GM21381 (cell line): ENCODE data around the gene MB.
"Not testable (repeated sequence)": the region's sequence is repeated elsewhere in the genome, so short reads cannot be mapped to it uniquely, and the experiment has no call there.

Experiments
- ATAC-seq: cut with Tn5 transposase; IDR thresholded peaks from one replicate; pipeline ENCODE4 v1.9.1; 2021; ENCODE audit warnings: mild to moderate bottlenecking, moderate library complexity; ENCODE audit not compliant: unreplicated experiment

Gene MB

DNA sequence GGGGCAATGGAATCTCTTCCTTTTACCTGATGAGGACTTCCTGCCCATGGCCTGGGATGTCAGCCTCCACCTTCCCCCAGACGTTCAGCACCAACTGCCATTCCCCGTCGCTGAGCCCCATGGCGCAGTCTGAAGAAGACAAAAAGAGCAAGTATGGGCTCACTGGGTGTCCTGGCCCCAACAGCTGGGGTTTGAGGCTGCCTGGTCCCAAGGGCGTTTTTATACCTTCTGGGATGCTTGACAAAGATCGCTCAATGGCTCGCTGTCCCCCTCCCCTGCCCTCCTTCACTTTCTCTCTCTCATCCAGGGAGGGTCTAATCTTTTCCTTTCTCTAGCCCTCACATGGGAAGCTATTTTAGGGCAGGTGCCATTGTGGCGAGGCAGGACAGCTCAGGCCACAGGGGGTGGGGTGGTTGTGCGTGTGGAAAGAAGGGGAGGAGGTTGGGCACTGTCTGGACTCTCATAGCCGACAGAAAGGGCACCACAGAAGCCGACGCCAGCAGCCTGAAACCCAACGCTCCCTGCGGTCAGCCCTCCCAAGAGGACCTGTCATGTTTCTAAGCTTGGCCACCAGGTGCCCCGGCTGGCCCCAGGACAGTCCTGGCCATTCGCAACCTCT lies at the start of gene MB:
TSS of gene MB (minus strand) at position 193 of the 619 bp plus-strand sequence. CDS start at position 121, 72 bp downstream.
- ATAC-seq = no peak

DNA sequence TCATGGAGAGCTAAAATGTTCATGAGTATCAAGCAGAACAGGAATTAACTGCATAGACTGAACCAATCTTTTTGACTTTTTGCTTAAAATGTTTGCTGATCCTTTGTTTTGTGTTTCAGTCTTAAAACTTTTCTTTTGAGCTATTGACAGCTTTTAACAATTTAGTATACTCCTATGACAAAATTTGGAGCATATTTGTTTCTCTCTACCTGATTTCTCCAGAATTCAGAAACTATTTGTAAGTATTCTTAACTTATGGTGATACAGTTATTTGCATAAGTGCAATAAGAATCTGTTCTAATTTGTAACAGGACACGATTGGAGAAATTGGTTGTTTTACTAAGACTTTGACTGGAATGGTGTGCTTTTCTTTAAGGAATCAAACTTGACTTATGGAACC lies 49.6 kb upstream of the MB start:
- not testable (repeated sequence) for ATAC-seq

DNA sequence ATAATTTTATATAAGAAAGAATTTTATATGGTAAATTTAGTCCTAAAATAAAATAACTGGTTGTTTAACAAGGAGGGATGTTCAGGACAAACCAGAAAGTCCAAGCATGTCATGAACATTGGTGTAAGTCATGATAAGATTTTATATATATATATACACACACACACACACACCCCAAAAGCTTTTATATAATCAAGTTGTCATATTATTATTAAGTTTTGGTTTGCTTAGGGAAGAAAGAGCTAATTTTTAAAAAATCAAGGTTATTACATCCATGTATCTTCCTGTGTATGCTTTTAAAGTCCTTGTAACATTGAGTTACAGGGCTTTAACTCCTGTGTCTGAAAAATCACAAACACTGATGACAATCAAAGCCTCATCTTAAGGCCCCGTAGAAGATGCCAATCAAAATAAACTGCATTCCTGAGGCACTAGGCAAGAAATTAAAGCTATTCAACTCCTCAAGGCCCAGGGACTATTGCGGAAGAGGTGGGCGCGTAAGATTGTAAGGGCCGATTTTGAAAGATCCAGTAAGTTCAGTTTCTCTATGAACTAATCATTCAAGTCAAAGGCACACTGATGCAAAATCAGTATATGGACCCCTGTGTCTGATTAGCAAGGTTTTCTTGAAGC lies 47.9 kb upstream of the MB start:
- ATAC-seq = no peak

DNA sequence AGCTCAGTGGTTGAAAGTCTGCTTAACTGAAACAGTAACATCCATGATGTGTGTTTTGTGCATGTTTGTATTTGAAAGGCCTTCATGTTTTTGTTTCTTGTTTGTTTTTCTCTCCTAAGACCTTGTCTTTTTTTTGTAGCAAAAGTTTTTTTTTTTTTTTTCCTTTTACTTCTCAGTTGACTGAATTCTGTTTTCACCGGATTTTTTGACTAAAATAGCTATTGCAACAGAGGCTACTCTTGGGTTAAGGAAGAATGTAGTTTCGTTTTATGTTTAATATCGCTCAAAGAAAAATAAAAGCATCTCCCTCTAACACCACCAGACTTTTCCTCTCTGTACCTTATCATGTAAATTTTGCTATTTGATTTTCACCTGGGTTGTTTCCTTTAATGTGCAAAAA lies 46.2 kb upstream of the MB start:
- ATAC-seq = no peak

DNA sequence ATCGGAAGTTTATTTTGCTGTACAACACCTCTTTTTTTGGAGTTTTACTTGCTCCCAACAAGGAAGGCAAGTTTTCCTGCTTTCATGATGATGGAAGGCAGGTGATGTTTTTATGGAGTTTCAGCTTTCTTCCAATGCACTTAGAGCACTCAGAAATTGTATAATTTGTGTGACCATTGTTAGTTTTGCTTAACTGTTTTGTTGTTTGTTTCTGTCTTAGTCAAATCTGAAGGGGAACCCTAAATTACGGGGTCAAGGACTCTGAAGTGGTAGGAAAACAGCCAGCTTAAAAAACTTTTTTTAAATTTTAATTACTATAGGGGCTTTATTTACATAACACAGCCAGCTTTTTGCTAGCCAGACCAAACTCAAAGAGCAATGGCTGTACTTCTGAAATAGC lies 45.8 kb upstream of the MB start:
- ATAC-seq = no peak

DNA sequence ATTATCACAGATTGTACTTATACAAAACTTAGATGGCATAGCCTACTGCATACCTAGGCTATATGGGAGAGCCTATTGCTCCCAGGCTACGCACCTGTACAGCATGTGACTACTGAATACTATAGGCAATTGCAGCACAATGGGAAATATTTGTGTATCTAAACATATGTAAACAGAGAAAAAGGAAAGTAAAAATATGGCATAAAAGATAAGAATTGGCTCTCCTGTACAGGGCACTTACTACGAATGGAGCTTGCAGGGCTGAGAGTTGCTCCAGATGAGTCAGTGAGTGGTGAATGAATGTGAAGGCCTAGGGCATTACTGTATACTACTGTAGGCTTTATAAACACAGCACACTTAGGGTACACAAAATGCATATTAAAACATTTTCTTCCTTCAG lies 44.3 kb upstream of the MB start:
- ATAC-seq = no peak

DNA sequence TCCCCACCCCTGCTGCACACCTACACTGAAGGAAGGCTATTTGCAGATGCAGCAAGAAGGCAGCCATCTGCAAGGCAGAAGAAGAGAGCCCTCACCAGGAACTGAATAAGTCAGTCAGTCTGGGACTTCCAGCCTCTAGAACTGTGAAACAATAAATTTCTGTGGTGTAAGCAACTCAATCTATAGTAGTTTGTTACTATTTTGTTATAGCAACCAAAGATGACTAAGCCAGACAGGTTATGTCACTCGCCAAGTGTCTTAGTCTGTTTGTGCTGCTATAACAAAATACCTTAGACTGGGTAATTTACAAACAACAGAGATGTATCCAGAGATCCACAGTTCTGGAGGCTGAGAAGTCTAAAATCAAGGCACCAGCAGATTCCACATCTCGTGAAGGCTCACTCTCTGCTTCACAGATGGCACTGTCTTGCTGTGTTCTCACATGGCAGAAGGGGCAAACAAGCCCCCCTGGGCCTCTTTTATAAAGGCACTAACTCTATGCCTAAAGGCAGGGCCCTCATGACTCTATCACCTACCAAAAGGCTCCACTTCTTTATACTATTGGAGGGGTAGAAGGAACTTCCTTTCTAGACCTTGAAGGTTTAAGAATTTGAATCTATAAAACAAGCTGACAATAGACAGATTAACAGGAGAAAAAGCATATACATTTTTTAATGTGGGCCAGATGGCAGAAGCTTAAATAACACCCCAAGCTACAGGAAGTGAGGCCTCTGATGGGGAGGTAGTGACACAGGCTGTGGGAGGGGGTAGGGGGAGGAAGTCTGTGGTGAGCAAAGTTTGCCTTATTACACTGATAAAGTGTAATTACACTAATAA lies 43.4 kb upstream of the MB start:
- ATAC-seq = no peak

DNA sequence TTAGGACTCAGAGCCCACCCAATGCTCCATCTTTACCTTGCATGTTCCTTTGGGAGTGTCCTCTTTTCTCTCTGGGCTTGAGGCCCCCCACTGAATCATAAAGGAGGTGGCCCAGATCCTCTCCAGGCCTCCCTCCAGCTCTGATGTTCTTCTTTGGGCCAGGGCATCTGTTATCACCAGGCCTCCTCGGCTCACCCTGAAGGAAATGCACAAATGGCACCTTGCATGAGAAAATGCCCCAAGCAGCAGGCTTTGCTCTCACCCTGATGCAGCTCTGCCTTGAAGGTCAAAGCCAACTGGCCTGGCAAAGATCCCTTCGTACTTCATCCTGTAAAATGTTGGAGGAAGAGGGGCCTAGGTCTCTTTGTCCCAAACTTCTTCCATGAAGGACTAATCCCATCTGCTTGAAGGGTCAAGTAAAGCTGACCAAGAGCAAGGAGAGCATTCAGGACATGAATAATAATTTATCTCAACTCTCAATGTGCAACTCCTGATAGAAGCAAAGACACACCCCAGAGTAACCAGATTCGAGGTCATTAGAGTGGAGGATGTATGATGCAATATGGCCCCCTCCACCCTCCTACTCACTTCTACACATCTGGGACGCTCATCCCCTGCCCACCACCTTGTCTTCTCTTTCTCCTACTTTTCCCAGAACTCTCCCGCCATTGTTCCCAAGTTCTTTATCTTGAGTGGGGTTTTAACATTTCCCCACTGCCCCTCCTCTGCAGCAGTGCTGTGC lies 40.6 kb upstream of the MB start:
- no peak for ATAC-seq

DNA sequence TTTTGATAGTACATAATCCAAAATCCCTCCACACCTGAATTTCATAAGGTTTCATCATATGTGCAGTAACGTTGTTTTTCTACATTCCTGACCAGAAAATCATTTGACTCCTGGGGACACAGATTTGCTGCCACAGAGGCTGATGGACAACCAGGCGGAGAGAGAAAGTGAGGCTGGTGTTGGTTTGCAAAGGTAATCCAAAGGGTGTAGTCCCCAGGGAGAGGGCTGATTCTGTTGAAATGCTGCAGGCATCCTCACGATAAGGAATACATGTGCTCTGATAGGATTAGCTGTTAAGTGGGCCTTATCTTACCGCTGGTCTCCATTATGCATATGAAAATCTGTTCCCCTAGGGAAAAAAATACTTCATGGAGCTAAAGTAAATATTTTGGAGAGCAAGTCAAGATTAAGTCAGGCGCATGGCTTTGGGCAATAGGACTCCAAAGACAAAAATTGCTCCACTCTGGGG lies 39.2 kb upstream of the MB start:
- ATAC-seq = no peak

DNA sequence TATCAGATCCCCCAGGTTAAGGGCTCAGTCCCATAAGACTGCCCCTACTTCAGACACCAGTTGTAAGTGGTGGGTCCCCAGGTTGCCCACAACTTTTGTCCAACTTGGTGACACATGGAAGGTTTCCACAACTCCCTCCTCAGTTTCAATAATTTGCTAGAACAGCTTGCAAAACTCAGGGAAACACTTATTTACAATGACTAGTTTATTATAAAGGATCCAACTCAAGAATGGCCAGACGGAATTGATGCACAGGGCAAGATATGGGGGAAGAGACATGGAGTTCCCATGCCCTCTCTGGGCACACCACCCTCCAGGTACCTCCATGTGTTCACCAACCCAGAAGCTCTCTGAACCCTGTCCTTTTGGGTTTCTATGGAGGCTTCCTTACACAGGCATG lies 36.7 kb upstream of the MB start:
- no peak for ATAC-seq

DNA sequence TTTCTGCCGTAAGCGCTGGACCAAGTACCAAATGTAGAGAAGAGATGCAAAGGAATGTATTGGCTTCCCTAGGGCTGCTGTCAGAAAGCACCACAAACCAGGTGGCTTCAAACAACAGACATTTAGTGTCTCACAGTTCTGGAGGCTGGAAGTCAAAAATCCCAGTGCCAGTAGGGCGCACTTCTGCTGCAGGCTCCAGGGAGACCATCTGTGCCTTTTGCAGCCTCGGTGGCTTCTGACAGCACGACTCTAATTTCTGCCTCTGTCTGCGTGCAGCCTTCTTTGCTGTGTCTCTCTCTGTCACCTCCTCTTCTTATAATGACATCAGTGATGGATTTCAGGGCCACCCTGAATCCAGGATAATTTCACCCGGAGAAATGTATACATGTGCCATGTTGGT lies 34.0 kb upstream of the MB start:
- ATAC-seq = no peak

DNA sequence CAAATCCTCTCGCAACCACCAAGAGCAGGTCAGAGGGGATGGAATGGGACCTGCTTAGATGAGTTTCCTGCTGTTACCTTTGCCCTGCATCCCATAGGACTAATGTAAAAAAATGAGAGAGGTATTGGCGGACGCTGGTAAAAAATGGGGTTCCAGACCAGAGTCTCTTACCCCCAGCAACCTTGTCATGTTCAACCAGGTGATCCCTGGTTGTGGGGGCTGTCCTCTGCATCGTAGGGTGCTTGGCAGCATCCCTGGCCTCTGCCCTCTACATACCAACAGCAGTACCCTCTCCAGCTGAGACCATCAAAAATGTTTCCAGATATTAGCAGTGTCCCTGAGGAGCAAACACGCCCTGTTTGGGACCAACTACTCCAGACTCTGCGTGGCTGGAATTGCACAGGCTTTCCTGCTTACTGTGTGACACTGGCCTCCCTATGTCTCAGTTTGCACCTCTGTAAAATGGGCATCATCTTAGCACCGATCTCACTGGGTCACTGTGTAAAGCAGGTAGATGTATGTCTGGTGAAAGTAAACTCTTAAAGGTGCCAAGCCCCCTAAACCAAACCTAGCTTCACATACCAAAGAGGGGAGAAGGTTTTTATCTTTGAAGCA lies 32.6 kb upstream of the MB start:
- ATAC-seq = no peak

DNA sequence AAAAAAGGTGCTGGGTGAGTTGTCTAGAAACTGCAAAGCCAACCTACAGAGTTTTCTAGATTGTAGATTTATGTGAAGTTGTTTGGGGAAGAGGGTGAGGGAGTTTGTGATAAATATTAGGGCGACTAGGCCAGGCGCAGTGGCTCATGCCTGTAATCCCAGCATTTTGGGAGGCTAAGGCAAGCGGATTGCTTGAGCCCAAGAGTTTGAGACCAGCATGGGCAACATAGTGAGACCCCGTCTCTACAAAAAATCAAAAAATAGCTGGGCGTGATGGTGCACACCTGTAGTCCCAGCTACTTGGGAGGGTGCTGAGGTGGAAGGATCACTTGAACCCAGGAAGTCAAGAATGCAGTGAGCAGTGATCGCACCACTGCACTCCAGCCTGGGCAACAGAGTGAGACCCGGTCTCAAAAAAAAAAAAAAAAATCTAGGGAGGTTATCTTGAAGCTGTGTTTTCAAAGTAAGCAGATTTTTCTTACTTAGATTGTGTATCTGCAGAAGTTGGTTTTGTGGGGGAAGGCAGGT lies 32.0 kb upstream of the MB start:
- no peak for ATAC-seq

DNA sequence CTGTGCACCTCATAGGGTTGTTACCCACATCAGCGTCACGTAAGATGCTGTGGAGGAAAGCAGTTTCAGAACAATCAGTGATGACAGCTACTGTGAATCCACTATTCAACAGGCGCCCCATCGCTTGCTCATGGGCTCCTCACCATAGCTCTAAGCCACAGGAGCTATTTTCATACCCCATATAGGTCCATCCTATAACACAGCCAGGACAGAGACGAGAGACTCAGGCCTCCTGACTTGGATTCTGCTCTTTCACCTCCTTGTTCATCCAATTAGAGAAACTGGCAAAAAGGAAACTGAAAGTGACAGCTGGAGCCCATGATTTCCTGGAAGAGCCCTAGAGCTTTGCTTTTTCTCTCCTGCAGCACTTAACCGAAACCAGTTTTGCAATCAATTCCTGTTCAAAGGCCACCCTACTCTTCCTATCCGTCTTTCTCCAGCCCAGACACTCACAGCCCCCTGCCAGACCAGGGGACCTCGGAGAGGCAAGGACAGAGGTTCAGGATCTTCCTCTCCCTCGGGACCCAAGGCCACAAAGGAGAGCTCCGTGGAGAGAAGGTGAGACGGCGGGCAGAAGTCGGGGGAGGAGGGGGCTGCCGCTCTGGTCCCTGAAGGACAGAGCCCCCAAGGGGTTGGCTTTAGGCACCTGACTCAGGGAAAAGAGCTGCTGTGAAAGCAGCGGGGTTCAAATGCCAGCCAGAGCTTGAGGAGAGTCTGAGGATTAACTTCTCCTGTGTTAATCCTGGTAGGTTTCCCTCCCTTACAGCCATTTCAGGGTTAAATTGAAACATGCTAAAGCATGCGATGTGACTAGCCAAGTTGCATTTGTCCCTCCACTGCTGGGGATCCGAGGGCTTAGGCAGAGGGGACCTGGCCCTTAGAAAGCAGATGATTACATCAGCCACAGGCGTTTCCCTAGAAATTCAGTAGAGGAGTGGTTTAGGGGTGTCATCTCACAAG lies 31.2 kb upstream of the MB start, which contains the start of gene APOL6:
TSS of gene APOL6 (plus strand) at position 381 of the 960 bp plus-strand sequence. CDS start 7,980 bp downstream, outside the sequence.
- ATAC-seq = no peak

DNA sequence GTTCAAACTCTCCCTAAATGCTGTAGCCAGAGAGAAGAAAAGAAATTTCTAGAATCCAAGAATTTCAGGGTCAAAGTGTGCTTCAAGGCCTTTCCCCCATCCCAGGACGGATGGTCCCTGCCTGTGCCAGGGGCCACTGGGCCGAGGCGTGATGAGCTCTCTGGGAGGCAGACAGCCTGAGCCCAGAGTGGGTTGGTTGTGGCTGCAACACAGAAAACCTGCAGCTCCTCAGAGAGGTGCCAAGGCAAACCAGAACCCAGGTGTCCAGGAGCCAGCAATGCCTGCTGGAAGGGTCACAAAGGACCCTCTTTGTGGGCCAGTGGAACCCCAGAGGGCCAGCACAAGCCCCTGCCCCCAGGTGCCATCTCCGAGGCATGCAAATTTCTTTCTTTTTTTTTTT lies 28.5 kb upstream of the MB start:
- no peak for ATAC-seq

DNA sequence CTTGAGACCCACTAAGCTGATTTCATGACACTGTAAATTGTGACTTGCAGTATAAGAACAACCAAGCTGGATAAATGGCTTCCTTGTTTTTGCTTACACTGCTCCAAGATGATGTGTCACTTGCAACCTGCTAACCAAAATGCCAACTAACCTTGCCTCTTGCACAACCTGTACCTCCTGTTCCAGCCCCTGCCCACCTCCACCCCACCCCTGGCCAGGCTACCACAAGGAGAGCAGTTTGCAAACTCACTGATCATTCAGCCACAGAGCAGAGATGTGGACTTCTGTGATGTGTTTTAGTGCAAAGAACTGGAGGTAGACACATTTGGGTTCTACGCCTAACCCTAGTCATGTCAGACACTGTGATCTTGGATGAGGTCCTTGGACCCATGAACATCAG lies 26.9 kb upstream of the MB start:
- ATAC-seq = no peak

DNA sequence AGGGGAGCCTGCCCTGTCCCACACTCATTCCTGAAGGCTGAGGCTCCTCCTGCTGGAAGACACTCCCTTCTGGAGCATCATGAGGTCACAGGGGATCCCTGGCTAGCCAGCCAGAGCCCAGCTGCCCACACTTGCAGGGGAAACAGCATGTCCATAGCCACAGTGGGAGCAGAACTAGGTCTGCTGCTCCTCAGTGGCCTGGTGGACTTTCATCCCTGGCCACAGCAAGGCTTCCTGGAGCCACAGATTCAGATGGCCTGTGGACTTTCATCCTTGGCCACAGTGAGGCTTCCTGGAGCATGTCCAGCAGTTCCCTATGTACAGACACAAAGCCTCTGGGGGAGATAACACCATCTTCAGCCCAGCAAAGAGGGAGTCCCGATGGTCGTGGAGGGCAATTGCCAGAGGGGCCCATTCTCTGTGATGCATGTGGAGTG lies 25.2 kb upstream of the MB start:
- ATAC-seq = no peak

DNA sequence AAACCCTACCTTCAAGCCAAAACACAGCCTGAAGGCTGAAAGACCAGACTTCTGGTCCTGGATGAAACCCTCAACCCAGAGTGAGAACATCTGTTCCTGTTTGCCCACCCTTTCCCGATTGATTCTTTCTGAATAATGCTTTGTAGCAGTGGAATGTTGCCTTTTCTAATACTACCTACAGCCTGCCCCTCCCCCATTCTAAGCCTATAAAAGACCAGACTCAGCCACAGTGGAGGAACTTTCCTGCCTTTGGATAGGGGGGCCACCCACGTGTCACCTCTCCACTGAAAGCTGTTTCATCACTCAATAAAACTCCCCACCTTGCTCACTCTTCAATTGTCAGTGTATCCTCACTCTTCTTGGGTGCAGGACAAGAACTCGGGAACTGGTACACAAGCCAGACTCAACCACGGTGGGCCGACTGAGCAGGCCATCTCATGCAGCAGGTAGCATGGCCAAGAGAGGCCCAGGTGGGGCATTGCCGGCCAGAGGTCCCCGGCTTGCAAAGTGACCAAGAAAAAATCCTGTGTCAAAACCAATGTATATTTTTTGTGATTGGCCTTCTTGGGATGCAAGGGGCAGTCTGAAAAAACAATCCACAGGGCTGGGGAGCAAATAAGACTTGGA lies 24.5 kb upstream of the MB start:
- ATAC-seq = no peak

DNA sequence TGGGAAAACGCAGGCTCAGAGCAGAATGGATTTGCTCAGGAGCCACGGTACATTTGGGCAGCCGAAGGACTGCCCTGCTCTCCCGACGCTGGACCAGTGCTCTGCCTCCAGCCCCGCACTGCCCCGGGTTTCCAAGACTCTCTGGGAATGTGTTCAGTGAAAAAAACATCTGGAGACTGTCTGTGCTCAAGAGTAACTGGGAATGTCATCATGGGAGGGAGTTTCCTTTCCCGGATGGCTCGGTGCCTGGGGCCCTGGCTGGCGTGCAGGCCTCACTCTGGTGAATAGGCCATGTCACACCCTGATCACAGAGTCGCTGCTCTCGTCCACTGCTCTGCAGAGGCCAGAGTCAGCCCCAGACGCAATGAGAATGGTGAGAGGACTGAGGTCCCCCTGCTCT lies 21.3 kb upstream of the MB start:
- no peak for ATAC-seq
